WTC11 (cell line): ENCODE data around the gene KLHDC8A.

ENCODE experiments used
- CTCF ChIP-seq: fragments of 200-600 bp; IDR thresholded peaks from 2 replicates; pipeline ENCODE4 v1.8.0; 2022; ENCODE audit warnings: antibody characterized with exemption
- IRF2 ChIP-seq: sonication (generic); formaldehyde crosslinking; IDR thresholded peaks from 2 replicates; pipeline ENCODE4 v1.8.0; 2022; ENCODE audit warnings: low read depth, missing genetic modification reagents, borderline replicate concordance
- MLX ChIP-seq: sonication (generic); formaldehyde crosslinking; IDR thresholded peaks from 2 replicates; pipeline ENCODE4 v1.8.1; 2023; ENCODE audit warnings: mild to moderate bottlenecking, missing genetic modification reagents, moderate library complexity
- MYBL2 ChIP-seq: sonication (generic); formaldehyde crosslinking; IDR thresholded peaks from 2 replicates; pipeline ENCODE4 v1.8.1; 2023; ENCODE audit warnings: mild to moderate bottlenecking, moderate library complexity, missing genetic modification reagents
- ZBTB21 ChIP-seq: sonication (generic); formaldehyde crosslinking; IDR thresholded peaks from 2 replicates; pipeline ENCODE4 v1.8.1; 2023; ENCODE audit warnings: mild to moderate bottlenecking, missing genetic modification reagents, borderline replicate concordance
- TF ChIP-seq, protein P1 (sequence below): sonication (generic); formaldehyde crosslinking; IDR thresholded peaks from 2 replicates; pipeline ENCODE4 v1.8.1; 2022; ENCODE audit warnings: mild to moderate bottlenecking, missing genetic modification reagents, moderate library complexity, borderline replicate concordance

- no peak for TF ChIP-seq IRF2 (CRISPR knock-in tag)
- no peak for TF ChIP-seq CTCF
- no peak for TF ChIP-seq MYBL2 (CRISPR knock-in tag)
- TF ChIP-seq ZBTB21 (CRISPR knock-in tag), result no peak
- no peak for TF ChIP-seq MLX (CRISPR knock-in tag)
- TF ChIP-seq, protein P1, sequence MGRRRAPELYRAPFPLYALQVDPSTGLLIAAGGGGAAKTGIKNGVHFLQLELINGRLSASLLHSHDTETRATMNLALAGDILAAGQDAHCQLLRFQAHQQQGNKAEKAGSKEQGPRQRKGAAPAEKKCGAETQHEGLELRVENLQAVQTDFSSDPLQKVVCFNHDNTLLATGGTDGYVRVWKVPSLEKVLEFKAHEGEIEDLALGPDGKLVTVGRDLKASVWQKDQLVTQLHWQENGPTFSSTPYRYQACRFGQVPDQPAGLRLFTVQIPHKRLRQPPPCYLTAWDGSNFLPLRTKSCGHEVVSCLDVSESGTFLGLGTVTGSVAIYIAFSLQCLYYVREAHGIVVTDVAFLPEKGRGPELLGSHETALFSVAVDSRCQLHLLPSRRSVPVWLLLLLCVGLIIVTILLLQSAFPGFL (CRISPR knock-in tag), result no peak
Observed at GRCh38 chr1:205294934-205295333, 61.8 kb downstream of the KLHDC8A start.
